Measurements from ENCODE around the gene CDC14A.

The CDC14A gene

GRCh38 chr1:100496896-100497295 is 144.6 kb downstream of the CDC14A start:
- DNase-seq (ENCODE audit: low read depth), result no peak

- no peak for DNase-seq (ENCODE audit: low read depth)
Observed at GRCh38 chr1:100497796-100498195, 145.5 kb downstream of the CDC14A start.

- no peak for DNase-seq (ENCODE audit: low read depth)
Observed at GRCh38 chr1:100499194-100499811, 147.0 kb downstream of the CDC14A start.

GRCh38 chr1:100502052-100502792 is 149.9 kb downstream of the CDC14A start:
- DNase-seq (ENCODE audit: low read depth), result no peak

GRCh38 chr1:100506217-100506616 is 153.9 kb downstream of the CDC14A start:
- DNase-seq (ENCODE audit: low read depth), result no peak

GRCh38 chr1:100510451-100510850 is 158.1 kb downstream of the CDC14A start:
- DNase-seq (ENCODE audit: low read depth), result no peak

GRCh38 chr1:100511058-100511457 is 158.8 kb downstream of the CDC14A start:
- DNase-seq (ENCODE audit: low read depth), result no peak

- no peak for DNase-seq (ENCODE audit: low read depth)
Observed at GRCh38 chr1:100511773-100512172, 159.5 kb downstream of the CDC14A start.

- DNase-seq (ENCODE audit: low read depth), result no peak
Observed at GRCh38 chr1:100512803-100513352, 160.6 kb downstream of the CDC14A start.

GRCh38 chr1:100516857-100517256 is 164.6 kb downstream of the CDC14A start:
- no peak for DNase-seq (ENCODE audit: low read depth)

- no peak for DNase-seq (ENCODE audit: low read depth)
Observed at GRCh38 chr1:100517515-100517914, 165.2 kb downstream of the CDC14A start.

GRCh38 chr1:100518023-100518422 is 165.7 kb downstream of the CDC14A start:
- no peak for DNase-seq (ENCODE audit: low read depth)

GRCh38 chr1:100523038-100523652 is 170.8 kb downstream of the CDC14A start:
- no peak for DNase-seq (ENCODE audit: low read depth)

GRCh38 chr1:100524355-100524754 is 172.0 kb downstream of the CDC14A start:
- DNase-seq (ENCODE audit: low read depth), result no peak

- no peak for DNase-seq (ENCODE audit: low read depth)
Observed at GRCh38 chr1:100526894-100527293, 174.6 kb downstream of the CDC14A start.

- no peak for DNase-seq (ENCODE audit: low read depth)
Observed at GRCh38 chr1:100528871-100529270, 176.6 kb downstream of the CDC14A start.

GRCh38 chr1:100530141-100530540 is 177.8 kb downstream of the CDC14A start:
- DNase-seq (ENCODE audit: low read depth), result no peak

- no peak for DNase-seq (ENCODE audit: low read depth)
Observed at GRCh38 chr1:100530880-100531487, 178.7 kb downstream of the CDC14A start.

- no peak for DNase-seq (ENCODE audit: low read depth)
Observed at GRCh38 chr1:100532645-100533044, 180.3 kb downstream of the CDC14A start.

- no peak for DNase-seq (ENCODE audit: low read depth)
Observed at GRCh38 chr1:100535264-100535663, 183.0 kb downstream of the CDC14A start.

- DNase-seq (ENCODE audit: low read depth), result no peak
Observed at GRCh38 chr1:100536031-100536430, 183.7 kb downstream of the CDC14A start.

Data from activated gamma-delta T cell treated with anti-CD3 and anti-CD28 coated beads, Interleukin-2, amount 50 U/mL, for 16 hours (primary cell).